ENCODE measurements around the gene PHF5A.

GRCh38 chr22:41447435-41448188 is 20.9 kb downstream of the PHF5A start:
- no peak for TF ChIP-seq CTCF (IDR thresholded peaks at IDR 0.05; ENCODE audit: poor library complexity)
- no peak for TF ChIP-seq EZH2 (IDR thresholded peaks at IDR 0.05; ENCODE audit: borderline replicate concordance)
- TF ChIP-seq EZH2phosphoT487 (IDR thresholded peaks at IDR 0.05; ENCODE audit: low read depth, severe bottlenecking, unreplicated experiment): no peak

Measured in hepatocyte (in vitro differentiated cells).